Superior temporal gyrus (tissue), 1 donor: Measurements from ENCODE around the gene C2orf42.
"Not testable (repeated sequence)": the region's sequence is repeated elsewhere in the genome, so short reads cannot be mapped to it uniquely, and the experiment has no call there.

ENCODE experiments used
- DNase-seq: peaks from one replicate; pipeline ENCODE4 v3.0.0-alpha.2; 2016; ENCODE audit errors: extremely low spot score

C2orf42 gene

GRCh38 chr2:70173520-70173919 is 17.3 kb downstream of the C2orf42 start:
- no peak for DNase-seq

GRCh38 chr2:70169654-70170245 is 21.1 kb downstream of the C2orf42 start:
- DNase-seq: not testable (repeated sequence)

GRCh38 chr2:70161069-70161534 is 29.7 kb downstream of the C2orf42 start:
- DNase-seq: no peak

GRCh38 chr2:70160545-70160944 is 30.3 kb downstream of the C2orf42 start:
- no peak for DNase-seq

GRCh38 chr2:70149130-70149686 is 41.6 kb downstream of the C2orf42 start:
- DNase-seq: not testable (repeated sequence)

- not testable (repeated sequence) for DNase-seq
These were observed 42.5 kb downstream of the C2orf42 start for GRCh38 chr2:70148211-70148760.

GRCh38 chr2:70145851-70146739 is 44.7 kb downstream of the C2orf42 start:
- DNase-seq: no peak

- DNase-seq: no peak
These were observed 45.7 kb downstream of the C2orf42 start for GRCh38 chr2:70145144-70145490.

GRCh38 chr2:70144443-70145143 is 46.2 kb downstream of the C2orf42 start:
- DNase-seq: no peak

- DNase-seq: peak; percentile 52
These were observed 47.3 kb downstream of the C2orf42 start for GRCh38 chr2:70143314-70144150.

- peak; percentile 96 for DNase-seq
These were observed 48.1 kb downstream of the C2orf42 start for GRCh38 chr2:70142590-70143313.

- DNase-seq: no peak
These were observed 48.8 kb downstream of the C2orf42 start for GRCh38 chr2:70141902-70142589.

GRCh38 chr2:70141212-70141901 is 49.5 kb downstream of the C2orf42 start:
- DNase-seq: peak; percentile 69

- no peak for DNase-seq
These were observed 50.0 kb downstream of the C2orf42 start for GRCh38 chr2:70140791-70141211.

GRCh38 chr2:70134323-70134983 is 56.4 kb downstream of the C2orf42 start:
- DNase-seq: not testable (repeated sequence)

GRCh38 chr2:70133491-70134322 is 57.1 kb downstream of the C2orf42 start:
- no peak for DNase-seq

- no peak for DNase-seq
These were observed 57.7 kb downstream of the C2orf42 start for GRCh38 chr2:70133127-70133452.
